HUES64 (cell line): ENCODE measurements around the gene SYPL1.
A peak's percentile ranks its signal among the peaks of the same experiment; 100 is the strongest.

ENCODE experiments used
- H3K27ac ChIP-seq: 2 replicates; pipeline ENCODE4 v1.7.0; 2013; ENCODE audit warnings: low read depth, low read length, inconsistent platforms
- H3K27me3 ChIP-seq: 2 replicates; pipeline ENCODE4 v1.6.1; 2013; ENCODE audit warnings: mild to moderate bottlenecking, low read length; ENCODE audit not compliant: insufficient read depth
- H3K36me3 ChIP-seq: 2 replicates; pipeline ENCODE4 v1.6.1; 2013; ENCODE audit warnings: mild to moderate bottlenecking, low read length; ENCODE audit not compliant: insufficient read depth
- H3K4me1 ChIP-seq: 2 replicates; pipeline ENCODE4 v1.6.1; 2013; ENCODE audit warnings: mild to moderate bottlenecking, low read length, moderate library complexity; ENCODE audit not compliant: insufficient read depth
- H3K4me3 ChIP-seq: 2 replicates; pipeline ENCODE4 v1.5.1; 2013; ENCODE audit warnings: mild to moderate bottlenecking, low read length, moderate library complexity
- H3K9ac ChIP-seq: 2 replicates; pipeline ENCODE4 v1.6.1; 2013; ENCODE audit warnings: mild to moderate bottlenecking, low read depth, low read length
- H3K9me3 ChIP-seq: 2 replicates; pipeline ENCODE4 v1.6.1; 2013; ENCODE audit warnings: low read depth, low read length; ENCODE audit not compliant: insufficient read depth
- WGBS: fragments of 150-250, 120-280 bp; methylation state at CpG from one replicate; pipeline ENCODE4 v1.1.7; 2013; ENCODE audit warnings: missing lambda C conversion rate; 5-methylcytosine and 5-hydroxymethylcytosine counted together

SYPL1 gene

GRCh38 chr7:106047818-106048705 lies 64.0 kb downstream of the SYPL1 start:
- Histone ChIP-seq H3K9ac (no peak overlapping the region), H3K9me3 (peaks cover 11% of the 10 kb centered on the region; the same call in 1 of the 2 replicates), H3K4me3 (no peak overlapping the region), H3K27me3 (no peaks in the 10 kb centered on the region), H3K36me3 (no peaks in the 10 kb centered on the region), H3K27ac (no peak overlapping the region), H3K4me1 (no peaks in the 10 kb centered on the region)
- WGBS: 92% methylated on average over 10 of the region's 10 CpGs

- no peak overlapping the region for H3K27ac ChIP-seq
Observed at GRCh38 chr7:106047184-106047583, 64.9 kb downstream of the SYPL1 start.

GRCh38 chr7:106045586-106045985 lies 66.5 kb downstream of the SYPL1 start:
- H3K36me3 ChIP-seq: no peaks in the 10 kb centered on the region
- no peak overlapping the region for H3K4me3 ChIP-seq
- H3K9ac ChIP-seq: no peak overlapping the region
- 97% methylated on average over 1 of the region's 1 CpG for WGBS
- H3K27ac ChIP-seq: no peak overlapping the region
- peaks cover 5% of the 10 kb centered on the region; the same call in 1 of the 2 replicates for H3K4me1 ChIP-seq
- H3K9me3 ChIP-seq: no peaks in the 10 kb centered on the region
- no peaks in the 10 kb centered on the region for H3K27me3 ChIP-seq

More at GRCh38 chr7:106047184-106047583, 64.9 kb downstream of the SYPL1 start:
- Histone ChIP-seq H3K4me3 (no peak overlapping the region), H3K9me3 (peaks cover 11% of the 10 kb centered on the region; the same call in 1 of the 2 replicates), H3K9ac (no peak overlapping the region), H3K27me3 (no peaks in the 10 kb centered on the region), H3K36me3 (no peaks in the 10 kb centered on the region), H3K4me1 (peaks cover 5% of the 10 kb centered on the region; the same call in 1 of the 2 replicates)
- 96% methylated on average over 5 of the region's 5 CpGs for WGBS

GRCh38 chr7:106045139-106045538 lies 67.0 kb downstream of the SYPL1 start:
- no peak overlapping the region for H3K27ac ChIP-seq
- 86% methylated on average over 2 of the region's 2 CpGs for WGBS
- H3K4me3 ChIP-seq: no peak overlapping the region
- H3K9me3 ChIP-seq: no peaks in the 10 kb centered on the region
- no peaks in the 10 kb centered on the region for H3K27me3 ChIP-seq
- peaks cover 5% of the 10 kb centered on the region; the same call in 1 of the 2 replicates for H3K4me1 ChIP-seq
- H3K36me3 ChIP-seq: no peaks in the 10 kb centered on the region
- H3K9ac ChIP-seq: no peak overlapping the region

GRCh38 chr7:106042196-106042611 lies 69.9 kb downstream of the SYPL1 start:
- Histone ChIP-seq H3K36me3 (no peaks in the 10 kb centered on the region), H3K27me3 (no peaks in the 10 kb centered on the region), H3K9ac (peak overlapping the region; percentile 28; the same call in 1 of the 2 replicates), H3K9me3 (no peaks in the 10 kb centered on the region), H3K27ac (no peak overlapping the region), H3K4me3 (no peak overlapping the region), H3K4me1 (peaks cover 10% of the 10 kb centered on the region; the same call in 1 of the 2 replicates)
- WGBS: 89% methylated on average over 4 of the region's 4 CpGs

- WGBS: 50% methylated on average over 6 of the region's 6 CpGs
- Histone ChIP-seq H3K27me3 (no peaks in the 10 kb centered on the region), H3K36me3 (no peaks in the 10 kb centered on the region), H3K27ac (no peak overlapping the region), H3K4me3 (no peak overlapping the region), H3K9me3 (no peaks in the 10 kb centered on the region), H3K4me1 (peaks cover 10% of the 10 kb centered on the region; the same call in 1 of the 2 replicates), H3K9ac (no peak overlapping the region)
Observed at GRCh38 chr7:106041140-106041717, 70.9 kb downstream of the SYPL1 start.
